ENCODE measurements around the gene NXPE1.
"Not testable (repeated sequence)": the region's sequence is repeated elsewhere in the genome, so short reads cannot be mapped to it uniquely, and the experiment has no call there.

The NXPE1 gene

DNA sequence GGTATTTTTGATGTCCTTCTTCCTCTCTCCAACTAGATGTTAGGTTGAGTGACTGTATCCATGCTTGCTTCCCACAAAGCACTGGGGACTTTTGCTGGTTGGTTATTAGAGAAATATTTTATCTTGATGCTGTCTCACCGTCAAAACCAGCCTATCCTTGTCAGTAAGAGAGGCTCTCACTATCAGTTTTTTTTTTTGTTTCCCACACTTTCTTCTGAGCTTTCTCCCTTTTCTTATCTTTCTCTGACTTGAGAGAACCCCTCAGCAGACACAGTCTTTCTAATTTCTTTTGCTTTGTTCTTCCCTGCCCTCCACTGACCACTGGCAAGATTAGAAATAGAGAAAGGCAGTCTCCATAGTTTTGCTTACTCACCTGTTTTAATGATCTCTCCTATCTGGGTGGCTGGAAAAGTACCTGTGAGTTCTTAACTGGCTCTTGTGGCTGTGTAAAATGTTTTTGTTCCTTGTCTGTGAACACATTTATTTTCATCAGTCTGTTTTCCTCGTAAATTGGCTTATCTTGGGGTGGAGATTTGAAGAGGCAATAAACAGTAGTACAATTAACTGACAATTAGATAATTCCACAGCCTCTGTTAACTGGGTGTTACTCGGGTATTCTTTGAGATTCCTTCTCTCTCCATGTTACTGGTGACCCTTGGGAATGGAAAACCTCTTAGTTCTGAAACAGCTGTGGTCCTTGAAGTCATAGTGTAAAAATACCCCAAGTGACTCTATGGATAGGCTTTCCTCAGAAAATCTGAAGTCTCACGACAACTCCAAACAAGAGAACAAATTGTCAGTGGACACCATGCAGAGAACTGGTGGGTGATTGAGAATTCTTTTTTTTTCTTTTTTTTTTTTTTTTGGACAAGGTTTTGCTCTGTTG, at the start of gene NXPE1:
Gene NXPE1, minus strand, starts transcription at position 457 of the 886 bp plus-strand sequence. CDS start 8,680 bp downstream, outside the sequence.
- H3K4me3 ChIP-seq (ENCODE audit: low read depth in 1 of 5, low read length in 5 of 5) = no peak within 1 kb of the TSS

DNA sequence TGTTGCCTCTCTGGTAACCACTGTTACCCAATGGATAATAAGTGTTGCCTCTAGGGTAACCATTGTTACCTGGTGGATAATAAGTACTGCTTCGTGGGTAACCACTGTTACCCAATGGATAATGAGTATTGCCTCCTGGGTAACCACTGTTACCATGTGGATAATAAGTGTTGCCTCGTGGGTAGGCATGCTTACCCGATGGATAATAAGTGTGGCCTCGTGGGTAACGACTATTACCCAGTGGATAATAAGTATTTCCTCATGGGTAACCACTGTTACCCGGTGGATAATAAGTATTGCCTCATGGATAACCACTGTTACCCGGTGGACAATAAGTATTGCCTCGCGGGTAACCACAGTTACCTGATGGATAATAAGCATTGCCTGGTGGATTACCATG, 49.7 kb upstream of the NXPE1 start:
- no peaks in the 10 kb centered on the region for H3K36me3 ChIP-seq (ENCODE audit: control insufficient read depth in 5 of 5, insufficient read depth in 5 of 5, low read length in 5 of 5)
- no peak overlapping the region for H3K4me3 ChIP-seq (ENCODE audit: low read depth in 1 of 5, low read length in 5 of 5)
- no peaks in the 10 kb centered on the region for H3K27me3 ChIP-seq (ENCODE audit: control insufficient read depth in 5 of 5, insufficient read depth in 4 of 5, low read length in 5 of 5)
- no peaks in the 10 kb centered on the region for H3K4me1 ChIP-seq (ENCODE audit: control insufficient read depth in 5 of 5, insufficient read depth in 5 of 5, low read length in 5 of 5)
- peaks cover 0 to 4% (median 0%) of the 10 kb centered on the region in 5 donors for H3K9me3 ChIP-seq (ENCODE audit: control insufficient read depth in 5 of 5, low read length in 5 of 5)
- H3K27ac ChIP-seq (ENCODE audit: low read depth, low read length) = no peak overlapping the region
- no peak overlapping the region for H3K9ac ChIP-seq (ENCODE audit: low read length in 5 of 5)

More for the DNA sequence above, at the start of gene NXPE1:
- no peaks in the 10 kb centered on the region for H3K36me3 ChIP-seq (ENCODE audit: control insufficient read depth in 5 of 5, insufficient read depth in 5 of 5, low read length in 5 of 5)
- H3K27ac ChIP-seq (ENCODE audit: low read depth, low read length) = no peak within 1 kb of the TSS
- no peak within 1 kb of the TSS for H3K9ac ChIP-seq (ENCODE audit: low read length in 5 of 5)
- H3K4me1 ChIP-seq (ENCODE audit: control insufficient read depth in 5 of 5, insufficient read depth in 5 of 5, low read length in 5 of 5) = peaks cover 0 to 3% (median 0%) of the 10 kb centered on the region in 5 donors
- no peaks in the 10 kb centered on the region for H3K27me3 ChIP-seq (ENCODE audit: control insufficient read depth in 5 of 5, insufficient read depth in 4 of 5, low read length in 5 of 5)
- H3K9me3 ChIP-seq (ENCODE audit: control insufficient read depth in 5 of 5, low read length in 5 of 5) = peaks cover 0 to 2% (median 0%) of the 10 kb centered on the region in 5 donors

DNA sequence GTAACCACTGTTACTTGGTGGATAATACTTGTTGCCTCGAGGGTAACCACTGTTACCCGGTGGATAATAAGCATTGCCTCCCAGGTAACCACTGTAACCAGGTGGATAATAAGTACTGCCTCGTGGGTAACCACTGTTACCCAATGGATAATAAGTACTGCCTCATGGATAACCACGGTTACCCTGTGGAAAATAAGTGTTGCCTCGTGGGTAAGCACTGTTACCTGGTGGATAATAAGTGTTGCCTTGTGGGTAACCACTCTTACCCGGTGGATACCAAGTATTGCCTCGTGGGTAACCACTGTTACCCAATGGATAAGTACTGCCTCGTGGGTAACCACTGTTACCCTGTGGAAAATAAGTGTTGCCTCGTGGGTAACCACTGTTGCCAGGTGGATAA, 48.9 kb upstream of the NXPE1 start:
- H3K27ac ChIP-seq (ENCODE audit: low read depth, low read length); H3K9ac ChIP-seq (ENCODE audit: low read length in 5 of 5); H3K9me3 ChIP-seq (ENCODE audit: control insufficient read depth in 5 of 5, low read length in 5 of 5); H3K36me3 ChIP-seq (ENCODE audit: control insufficient read depth in 5 of 5, insufficient read depth in 5 of 5, low read length in 5 of 5); H3K27me3 ChIP-seq (ENCODE audit: control insufficient read depth in 5 of 5, insufficient read depth in 4 of 5, low read length in 5 of 5); H3K4me1 ChIP-seq (ENCODE audit: control insufficient read depth in 5 of 5, insufficient read depth in 5 of 5, low read length in 5 of 5); H3K4me3 ChIP-seq (ENCODE audit: low read depth in 1 of 5, low read length in 5 of 5): not testable (repeated sequence)

DNA sequence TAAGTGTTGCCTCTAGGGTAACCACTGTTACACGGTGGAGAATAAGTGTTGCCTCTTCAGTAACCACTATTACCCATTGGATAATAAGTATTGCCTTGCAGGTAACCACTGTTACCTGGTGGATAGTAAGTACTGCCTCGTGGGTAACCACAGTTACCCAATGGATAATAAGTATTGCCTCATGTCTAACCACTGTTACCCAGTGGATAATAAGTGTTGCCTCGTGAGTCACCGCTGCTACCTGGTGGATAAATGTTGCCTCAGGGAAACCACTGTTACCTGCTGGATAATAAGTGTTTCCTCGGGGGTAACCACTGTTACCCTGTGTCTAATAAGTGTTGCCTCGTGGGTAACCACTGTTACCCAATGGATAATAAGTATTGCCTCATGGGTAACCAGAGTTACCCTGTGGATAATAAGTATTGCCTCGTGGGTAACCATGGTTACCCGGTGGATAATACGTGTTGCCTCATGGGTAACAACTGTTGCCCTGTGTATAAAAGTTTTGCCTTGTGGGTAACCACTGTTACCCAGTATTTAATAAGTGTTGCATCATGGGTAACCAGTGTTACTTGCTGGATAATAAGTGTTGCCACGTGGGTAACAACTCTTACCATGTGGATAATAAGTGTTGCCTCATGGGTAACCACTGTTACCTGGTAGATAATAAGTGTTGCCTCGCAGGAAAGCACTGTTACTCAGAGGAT, 48.2 kb upstream of the NXPE1 start:
- peaks cover 0 to 4% (median 0%) of the 10 kb centered on the region in 5 donors for H3K9me3 ChIP-seq (ENCODE audit: control insufficient read depth in 5 of 5, low read length in 5 of 5)
- H3K27me3 ChIP-seq (ENCODE audit: control insufficient read depth in 5 of 5, insufficient read depth in 4 of 5, low read length in 5 of 5) = no peaks in the 10 kb centered on the region
- no peak overlapping the region for H3K9ac ChIP-seq (ENCODE audit: low read length in 5 of 5)
- H3K27ac ChIP-seq (ENCODE audit: low read depth, low read length) = no peak overlapping the region
- no peaks in the 10 kb centered on the region for H3K4me1 ChIP-seq (ENCODE audit: control insufficient read depth in 5 of 5, insufficient read depth in 5 of 5, low read length in 5 of 5)
- no peaks in the 10 kb centered on the region for H3K36me3 ChIP-seq (ENCODE audit: control insufficient read depth in 5 of 5, insufficient read depth in 5 of 5, low read length in 5 of 5)
- no peak overlapping the region for H3K4me3 ChIP-seq (ENCODE audit: low read depth in 1 of 5, low read length in 5 of 5)

DNA sequence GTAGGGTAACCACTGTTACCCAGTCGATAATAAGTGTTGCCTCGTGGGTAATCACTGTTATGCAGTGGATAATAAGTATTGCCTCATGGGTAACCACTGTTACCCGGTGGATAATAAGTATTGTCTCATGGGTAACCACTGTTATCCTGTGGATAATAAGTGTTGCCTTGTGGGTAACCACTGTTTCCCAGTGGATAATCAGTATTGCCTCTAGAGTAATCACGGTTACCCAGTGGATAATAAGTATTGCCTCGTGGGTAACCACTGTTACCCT, 47.1 kb upstream of the NXPE1 start:
- H3K9me3 ChIP-seq (ENCODE audit: control insufficient read depth in 5 of 5, low read length in 5 of 5); H3K4me1 ChIP-seq (ENCODE audit: control insufficient read depth in 5 of 5, insufficient read depth in 5 of 5, low read length in 5 of 5); H3K27ac ChIP-seq (ENCODE audit: low read depth, low read length); H3K36me3 ChIP-seq (ENCODE audit: control insufficient read depth in 5 of 5, insufficient read depth in 5 of 5, low read length in 5 of 5); H3K4me3 ChIP-seq (ENCODE audit: low read depth in 1 of 5, low read length in 5 of 5); H3K9ac ChIP-seq (ENCODE audit: low read length in 5 of 5); H3K27me3 ChIP-seq (ENCODE audit: control insufficient read depth in 5 of 5, insufficient read depth in 4 of 5, low read length in 5 of 5): not testable (repeated sequence)

DNA sequence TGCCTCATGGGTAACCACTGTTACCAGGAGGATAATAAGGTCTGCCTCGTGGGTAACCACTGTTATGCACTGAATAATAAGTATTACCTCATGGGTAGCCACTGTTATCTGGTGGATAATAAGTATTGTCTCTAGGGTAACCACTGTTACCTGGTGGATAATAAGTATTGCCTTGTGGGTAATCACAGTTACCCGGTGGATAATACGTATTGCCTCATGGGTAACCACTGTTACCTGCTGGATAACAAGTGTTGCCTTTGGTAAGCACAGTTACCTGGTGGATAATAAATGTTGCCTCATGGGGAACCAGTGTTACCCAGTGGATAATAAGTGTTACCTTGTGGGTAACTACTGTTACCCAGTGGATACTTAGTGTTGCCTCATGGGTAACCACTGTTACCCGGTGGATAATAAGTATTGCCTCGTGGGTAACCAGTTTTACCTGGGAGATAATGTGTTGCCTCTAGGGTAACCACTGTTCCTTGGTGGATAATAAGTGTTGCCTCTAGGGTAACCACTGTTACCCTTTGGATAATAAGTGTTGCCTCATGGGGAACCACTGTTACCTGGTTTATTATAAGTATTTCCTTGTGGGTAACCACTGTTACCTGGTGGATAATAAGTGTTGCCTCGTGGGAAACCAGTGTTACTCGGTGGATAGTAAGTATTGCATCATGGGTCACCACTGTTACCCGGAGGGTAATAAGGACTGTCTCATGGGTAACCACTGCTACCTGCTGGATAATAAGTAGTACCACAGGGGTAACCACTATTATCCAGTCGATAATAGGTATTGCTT, 46.5 kb upstream of the NXPE1 start:
- Histone ChIP-seq H3K4me1 (ENCODE audit: control insufficient read depth in 5 of 5, insufficient read depth in 5 of 5, low read length in 5 of 5) (no peaks in the 10 kb centered on the region), H3K9me3 (ENCODE audit: control insufficient read depth in 5 of 5, low read length in 5 of 5) (peaks cover 0 to 4% (median 0%) of the 10 kb centered on the region in 5 donors)

DNA sequence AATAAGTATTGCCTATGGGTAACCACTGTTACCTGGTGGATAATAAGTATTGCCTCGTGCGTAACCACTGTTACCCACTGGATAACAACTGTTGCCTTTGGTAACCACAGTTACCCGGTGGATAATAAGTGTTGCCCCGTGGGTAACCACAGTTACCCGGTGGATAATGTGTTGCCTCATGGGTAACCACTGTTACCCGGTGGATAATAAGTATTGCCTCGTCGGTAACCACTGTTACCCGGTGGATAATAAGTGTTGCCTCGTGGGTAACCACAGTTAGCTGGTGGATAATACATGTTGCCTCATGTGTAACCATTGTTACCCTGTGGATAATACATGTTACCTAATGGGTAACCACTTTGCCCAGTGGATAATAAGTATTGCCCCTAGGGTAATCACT, 45.7 kb upstream of the NXPE1 start:
- Histone ChIP-seq H3K9me3 (ENCODE audit: control insufficient read depth in 5 of 5, low read length in 5 of 5) (peaks cover 0 to 4% (median 0%) of the 10 kb centered on the region in 5 donors), H3K4me3 (ENCODE audit: low read depth in 1 of 5, low read length in 5 of 5) (no peak overlapping the region), H3K27me3 (ENCODE audit: control insufficient read depth in 5 of 5, insufficient read depth in 4 of 5, low read length in 5 of 5) (no peaks in the 10 kb centered on the region), H3K9ac (ENCODE audit: low read length in 5 of 5) (no peak overlapping the region), H3K36me3 (ENCODE audit: control insufficient read depth in 5 of 5, insufficient read depth in 5 of 5, low read length in 5 of 5) (no peaks in the 10 kb centered on the region), H3K27ac (ENCODE audit: low read depth, low read length) (no peak overlapping the region), H3K4me1 (ENCODE audit: control insufficient read depth in 5 of 5, insufficient read depth in 5 of 5, low read length in 5 of 5) (no peaks in the 10 kb centered on the region)

More for the DNA sequence above, 46.5 kb upstream of the NXPE1 start:
- Histone ChIP-seq H3K9ac (ENCODE audit: low read length in 5 of 5) (no peak overlapping the region), H3K27ac (ENCODE audit: low read depth, low read length) (no peak overlapping the region), H3K27me3 (ENCODE audit: control insufficient read depth in 5 of 5, insufficient read depth in 4 of 5, low read length in 5 of 5) (no peaks in the 10 kb centered on the region), H3K4me3 (ENCODE audit: low read depth in 1 of 5, low read length in 5 of 5) (no peak overlapping the region), H3K36me3 (ENCODE audit: control insufficient read depth in 5 of 5, insufficient read depth in 5 of 5, low read length in 5 of 5) (no peaks in the 10 kb centered on the region)

DNA sequence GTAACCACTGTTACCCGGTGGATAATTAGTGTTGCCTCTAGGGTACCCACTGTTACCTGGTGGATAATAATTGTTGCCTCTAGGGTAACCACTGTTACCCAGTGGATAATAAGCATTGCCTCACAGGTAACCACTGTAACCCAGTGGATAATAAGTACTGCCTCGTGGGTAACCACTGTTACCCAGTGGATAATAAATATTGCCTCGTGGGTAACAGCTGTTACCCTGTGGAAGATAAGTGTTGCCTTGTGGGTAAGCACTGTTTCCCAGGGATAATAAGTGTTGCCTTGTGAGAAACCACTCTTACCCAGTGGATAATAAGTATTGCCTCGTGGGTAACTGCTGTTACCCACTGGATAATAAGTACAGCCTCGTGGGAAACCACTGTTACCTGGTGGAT, 45.2 kb upstream of the NXPE1 start:
- H3K4me1 ChIP-seq (ENCODE audit: control insufficient read depth in 5 of 5, insufficient read depth in 5 of 5, low read length in 5 of 5) = no peaks in the 10 kb centered on the region
- peaks cover 0 to 4% (median 0%) of the 10 kb centered on the region in 5 donors for H3K9me3 ChIP-seq (ENCODE audit: control insufficient read depth in 5 of 5, low read length in 5 of 5)
- no peak overlapping the region for H3K4me3 ChIP-seq (ENCODE audit: low read depth in 1 of 5, low read length in 5 of 5)
- no peak overlapping the region for H3K9ac ChIP-seq (ENCODE audit: low read length in 5 of 5)
- no peaks in the 10 kb centered on the region for H3K36me3 ChIP-seq (ENCODE audit: control insufficient read depth in 5 of 5, insufficient read depth in 5 of 5, low read length in 5 of 5)
- no peak overlapping the region for H3K27ac ChIP-seq (ENCODE audit: low read depth, low read length)
- no peaks in the 10 kb centered on the region for H3K27me3 ChIP-seq (ENCODE audit: control insufficient read depth in 5 of 5, insufficient read depth in 4 of 5, low read length in 5 of 5)

DNA sequence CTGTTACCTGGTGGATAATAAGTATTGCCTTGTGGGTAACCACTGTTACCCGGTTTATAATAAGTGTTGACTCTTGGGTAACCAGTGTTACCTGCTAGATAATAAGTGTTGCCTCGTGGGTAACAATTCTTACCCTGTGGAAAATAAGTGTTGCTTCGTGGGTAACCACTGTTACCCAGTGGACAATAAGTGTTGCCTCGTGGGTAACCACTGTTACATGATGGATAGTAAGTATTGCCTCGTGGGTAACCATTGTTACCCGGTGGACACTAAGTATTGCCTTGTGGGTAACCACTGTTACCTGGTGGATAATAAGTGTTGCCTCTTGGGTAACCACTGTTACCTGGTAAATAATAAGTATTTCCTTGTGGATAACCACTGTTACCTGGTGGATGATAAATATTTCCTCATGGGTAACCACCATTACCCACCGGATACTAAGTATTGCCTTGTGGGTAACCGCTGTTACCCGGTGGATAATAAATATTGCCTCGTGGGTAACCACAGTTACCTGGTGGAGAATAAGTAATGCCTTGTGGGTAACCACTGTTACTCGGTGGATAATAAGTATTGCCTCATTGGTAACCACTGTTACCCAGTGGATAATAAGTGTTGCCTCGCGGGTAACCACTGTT, 44.6 kb upstream of the NXPE1 start:
- Histone ChIP-seq H3K27me3 (ENCODE audit: control insufficient read depth in 5 of 5, insufficient read depth in 4 of 5, low read length in 5 of 5) (no peaks in the 10 kb centered on the region), H3K4me3 (ENCODE audit: low read depth in 1 of 5, low read length in 5 of 5) (no peak overlapping the region), H3K9ac (ENCODE audit: low read length in 5 of 5) (no peak overlapping the region), H3K36me3 (ENCODE audit: control insufficient read depth in 5 of 5, insufficient read depth in 5 of 5, low read length in 5 of 5) (no peaks in the 10 kb centered on the region), H3K27ac (ENCODE audit: low read depth, low read length) (no peak overlapping the region), H3K4me1 (ENCODE audit: control insufficient read depth in 5 of 5, insufficient read depth in 5 of 5, low read length in 5 of 5) (no peaks in the 10 kb centered on the region), H3K9me3 (ENCODE audit: control insufficient read depth in 5 of 5, low read length in 5 of 5) (peaks cover 0 to 4% (median 0%) of the 10 kb centered on the region in 5 donors)

All from subcutaneous abdominal adipose tissue (tissue), 5 donors.